A673 (cell line): ENCODE measurements around the gene KMT2B. TPM values are rescaled to one million over a fixed set of nuclear protein-coding genes. Genes with fewer than 3 reads are reported as not detected.

Experiments used
- BruUV-seq: library from RNA; stranded (reverse); fragments of 400-500 nt; replicated peaks from 2 replicates; lab custom pipeline; 2021; lab: Mats Ljungman, UMichigan
- CTCF ChIA-PET: fragments of 300-600 bp; sonication (Branson Sonifier 250); formaldehyde crosslinking; loops from one replicate; lab custom pipeline; 2022; ENCODE audit warnings: antibody characterized with exemption; lab: Charles Lee
- POLR2A ChIA-PET: fragments of 300-600 bp; sonication (Branson Sonifier 250); formaldehyde crosslinking; loops from one replicate; lab custom pipeline; 2022; ENCODE audit warnings: antibody characterized with exemption; ENCODE audit not compliant: low non-redundant PET; lab: Charles Lee
- DNase-seq: peaks from one replicate; pipeline ENCODE4 v3.0.0-alpha.2; 2015; ENCODE audit warnings: low spot score
- H3K27ac ChIP-seq: fragments of 200-600 bp; sonication (generic); 2 replicates; pipeline ENCODE4 v1.5.1; 2016; ENCODE audit warnings: mixed run types, low read depth, mild to moderate bottlenecking, mixed read lengths, antibody characterized with exemption, low read length; ENCODE audit not compliant: poor library complexity, severe bottlenecking
- H3K27me3 ChIP-seq: fragments of 200-600 bp; sonication (generic); replicated peaks from 2 replicates; pipeline ENCODE4 v1.6.1; 2017; ENCODE audit warnings: mixed run types, low read depth, mild to moderate bottlenecking, mixed read lengths, antibody characterized with exemption, low read length; ENCODE audit not compliant: insufficient read depth, poor library complexity
- H3K36me3 ChIP-seq: fragments of 200-600 bp; sonication (generic); 2 replicates; pipeline ENCODE4 v1.6.1; 2016; ENCODE audit warnings: mixed run types, mild to moderate bottlenecking, mixed read lengths, antibody characterized with exemption, low read length; ENCODE audit not compliant: insufficient read depth, poor library complexity, severe bottlenecking
- H3K4me1 ChIP-seq: fragments of 200-600 bp; sonication (generic); 2 replicates; pipeline ENCODE4 v1.6.1; 2017; ENCODE audit warnings: mixed run types, mild to moderate bottlenecking, mixed read lengths, antibody characterized with exemption, low read length; ENCODE audit not compliant: insufficient read depth, poor library complexity, severe bottlenecking
- H3K4me3 ChIP-seq: fragments of 200-600 bp; sonication (generic); 2 replicates; pipeline ENCODE4 v1.5.1; 2016; ENCODE audit warnings: low read depth, mixed run types, mild to moderate bottlenecking, mixed read lengths, low read length; ENCODE audit not compliant: poor library complexity, severe bottlenecking
- H3K9me3 ChIP-seq: fragments of 200-600 bp; sonication (generic); 2 replicates; pipeline ENCODE4 v1.6.1; 2016; ENCODE audit warnings: mixed run types, low read depth, mild to moderate bottlenecking, mixed read lengths, antibody characterized with exemption, low read length; ENCODE audit not compliant: poor library complexity, severe bottlenecking
- EZH2 ChIP-seq: fragments of 200-600 bp; sonication (generic); IDR thresholded peaks from 2 replicates; pipeline ENCODE4 v1.6.1; 2017; ENCODE audit warnings: borderline replicate concordance, low read depth, mild to moderate bottlenecking, mixed read lengths, antibody characterized with exemption, low read length; ENCODE audit not compliant: poor library complexity, severe bottlenecking
- intact Hi-C: fragments of 100-400 bp; cut with micrococcal nuclease; formaldehyde crosslinking; loops from one replicate; pipeline ENCODE4 v1.10.0; 2022; ENCODE audit not compliant: unreplicated experiment
- total RNA-seq: library from RNA; stranded (reverse); gene quantifications from 2 replicates; pipeline ENCODE4 v1.2.3, GENCODE V29; 2021
- TF ChIP-seq, protein P1 (sequence below): fragments of 300-800, 200-600 bp; sonication (generic); conservative IDR thresholded peaks from 2 replicates; pipeline ENCODE4 v1.5.1; 2017; ENCODE audit warnings: low read depth, mild to moderate bottlenecking, antibody characterized with exemption, low read length, moderate library complexity, mixed read lengths

KMT2B gene
- total RNA-seq, 1 experiment from 2014 or later, result 49.1 TPM

DNA sequence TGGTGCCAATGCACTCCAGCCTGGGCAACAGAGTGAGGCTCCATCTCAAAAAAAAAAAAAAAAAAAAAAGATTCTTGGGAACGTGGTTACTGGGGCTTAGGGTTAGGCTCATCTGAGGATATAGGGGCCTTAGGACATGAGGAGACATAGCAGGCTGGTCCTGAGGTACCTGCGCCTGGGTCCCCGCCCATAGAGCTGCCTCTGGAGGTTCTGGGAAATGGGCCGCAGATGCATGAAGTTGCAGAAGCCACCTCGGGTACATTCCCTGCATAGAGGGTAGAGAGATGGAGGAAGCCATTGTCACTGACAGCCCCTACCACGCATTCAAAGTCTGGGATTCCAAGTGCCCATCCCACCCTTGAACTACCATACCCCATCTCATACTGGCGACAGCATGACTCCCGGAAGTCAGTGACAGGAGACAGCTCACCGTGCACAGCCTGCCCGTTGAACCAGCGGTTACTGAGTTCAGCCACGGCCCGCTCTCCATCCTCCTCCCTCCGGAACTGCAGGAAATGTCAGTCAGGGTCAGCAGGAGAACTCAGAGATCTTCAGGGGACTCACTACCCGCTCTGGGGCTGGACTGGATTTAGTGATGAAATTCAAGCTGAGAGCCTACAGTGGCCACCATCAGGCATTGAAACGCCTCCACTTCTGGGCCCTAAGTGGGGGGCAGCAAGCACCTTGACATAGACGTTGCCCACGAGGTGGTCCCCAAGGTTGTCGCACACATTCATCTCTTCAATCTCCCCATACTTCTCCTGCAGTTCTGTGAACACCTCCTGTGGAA is 26.0 kb downstream of the KMT2B start:
- no peaks in the 10 kb centered on the region for H3K9me3 ChIP-seq
- intact Hi-C loops, result loop anchor here (10.0 kb wide), 1 partner anchor 191 kb away; the partner anchor contains the start of gene LRFN3
- no peak for DNase-seq
- H3K36me3 ChIP-seq, result peaks cover 3% of the 10 kb centered on the region
- H3K4me3 ChIP-seq, result no peak overlapping the region
- TF ChIP-seq, protein P1, sequence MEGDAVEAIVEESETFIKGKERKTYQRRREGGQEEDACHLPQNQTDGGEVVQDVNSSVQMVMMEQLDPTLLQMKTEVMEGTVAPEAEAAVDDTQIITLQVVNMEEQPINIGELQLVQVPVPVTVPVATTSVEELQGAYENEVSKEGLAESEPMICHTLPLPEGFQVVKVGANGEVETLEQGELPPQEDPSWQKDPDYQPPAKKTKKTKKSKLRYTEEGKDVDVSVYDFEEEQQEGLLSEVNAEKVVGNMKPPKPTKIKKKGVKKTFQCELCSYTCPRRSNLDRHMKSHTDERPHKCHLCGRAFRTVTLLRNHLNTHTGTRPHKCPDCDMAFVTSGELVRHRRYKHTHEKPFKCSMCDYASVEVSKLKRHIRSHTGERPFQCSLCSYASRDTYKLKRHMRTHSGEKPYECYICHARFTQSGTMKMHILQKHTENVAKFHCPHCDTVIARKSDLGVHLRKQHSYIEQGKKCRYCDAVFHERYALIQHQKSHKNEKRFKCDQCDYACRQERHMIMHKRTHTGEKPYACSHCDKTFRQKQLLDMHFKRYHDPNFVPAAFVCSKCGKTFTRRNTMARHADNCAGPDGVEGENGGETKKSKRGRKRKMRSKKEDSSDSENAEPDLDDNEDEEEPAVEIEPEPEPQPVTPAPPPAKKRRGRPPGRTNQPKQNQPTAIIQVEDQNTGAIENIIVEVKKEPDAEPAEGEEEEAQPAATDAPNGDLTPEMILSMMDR, result no peak
- TF ChIP-seq EZH2, result no peak
- no peak overlapping the region for H3K27ac ChIP-seq
- no TSS peak for BruUV-seq
- ChIA-PET POLR2A (no interaction called here), CTCF (no interaction called here)
- peaks cover 3% of the 10 kb centered on the region for H3K4me1 ChIP-seq
- H3K27me3 ChIP-seq, result no peaks in the 10 kb centered on the region

DNA sequence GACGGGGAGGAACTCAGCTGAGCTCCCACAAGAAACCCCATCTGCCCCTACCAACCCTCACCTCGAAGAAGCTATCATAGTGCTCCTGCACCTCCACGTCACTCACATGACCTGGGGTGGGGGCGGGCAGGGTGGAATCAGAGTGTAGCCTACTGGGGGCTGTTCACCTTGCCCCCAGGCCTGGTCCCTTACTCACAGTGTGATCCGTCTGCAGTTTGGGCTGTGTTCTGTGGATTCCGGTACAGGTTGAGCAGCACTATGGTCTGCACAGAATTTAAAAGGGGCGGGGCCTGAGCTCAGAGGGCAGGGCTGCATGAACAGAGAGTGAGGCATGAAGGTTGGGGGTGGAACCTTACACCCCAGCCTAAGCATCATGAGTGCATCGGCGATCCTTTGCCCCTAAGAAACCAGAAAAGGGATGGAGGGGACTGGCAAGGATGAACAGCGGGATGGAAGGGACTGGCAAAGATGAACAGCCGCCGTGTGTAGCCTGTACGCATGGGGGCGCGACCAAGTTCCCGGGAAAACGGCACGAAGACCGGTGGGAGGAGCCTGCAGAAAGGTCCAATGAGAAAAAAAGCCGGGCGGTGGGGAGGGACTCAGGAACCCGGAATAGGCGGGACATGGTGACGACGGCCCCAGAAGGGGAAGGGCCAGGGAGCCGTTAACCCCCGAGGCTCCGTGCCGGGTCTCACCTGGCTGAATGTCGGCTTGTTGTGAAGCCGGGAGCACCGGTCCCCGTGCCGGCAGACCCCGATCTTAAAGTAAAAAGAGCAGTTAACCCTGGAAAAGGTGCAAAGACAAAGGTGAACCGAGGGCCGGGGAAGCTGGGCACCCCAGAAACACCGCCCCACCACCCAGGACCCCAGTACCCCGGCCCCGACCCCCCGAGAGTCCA is 26.9 kb downstream of the KMT2B start:
- ChIA-PET POLR2A (no interaction called here), CTCF (no interaction called here)
- TSS peak; percentile 69 for BruUV-seq
- peak overlapping the region; percentile 72 for H3K4me3 ChIP-seq
- H3K9me3 ChIP-seq, result no peaks in the 10 kb centered on the region
- peak; percentile 98 for DNase-seq
- peak overlapping the region; percentile 99 for H3K27ac ChIP-seq
- peaks cover 3% of the 10 kb centered on the region for H3K4me1 ChIP-seq
- intact Hi-C loops, result loop anchor here (10.0 kb wide), 1 partner anchor 190 kb away; the partner anchor contains the start of gene LRFN3
- H3K27me3 ChIP-seq, result no peaks in the 10 kb centered on the region
- no peaks in the 10 kb centered on the region for H3K36me3 ChIP-seq
- TF ChIP-seq EZH2, result no peak
- TF ChIP-seq, protein P1, result peak; percentile 53

DNA sequence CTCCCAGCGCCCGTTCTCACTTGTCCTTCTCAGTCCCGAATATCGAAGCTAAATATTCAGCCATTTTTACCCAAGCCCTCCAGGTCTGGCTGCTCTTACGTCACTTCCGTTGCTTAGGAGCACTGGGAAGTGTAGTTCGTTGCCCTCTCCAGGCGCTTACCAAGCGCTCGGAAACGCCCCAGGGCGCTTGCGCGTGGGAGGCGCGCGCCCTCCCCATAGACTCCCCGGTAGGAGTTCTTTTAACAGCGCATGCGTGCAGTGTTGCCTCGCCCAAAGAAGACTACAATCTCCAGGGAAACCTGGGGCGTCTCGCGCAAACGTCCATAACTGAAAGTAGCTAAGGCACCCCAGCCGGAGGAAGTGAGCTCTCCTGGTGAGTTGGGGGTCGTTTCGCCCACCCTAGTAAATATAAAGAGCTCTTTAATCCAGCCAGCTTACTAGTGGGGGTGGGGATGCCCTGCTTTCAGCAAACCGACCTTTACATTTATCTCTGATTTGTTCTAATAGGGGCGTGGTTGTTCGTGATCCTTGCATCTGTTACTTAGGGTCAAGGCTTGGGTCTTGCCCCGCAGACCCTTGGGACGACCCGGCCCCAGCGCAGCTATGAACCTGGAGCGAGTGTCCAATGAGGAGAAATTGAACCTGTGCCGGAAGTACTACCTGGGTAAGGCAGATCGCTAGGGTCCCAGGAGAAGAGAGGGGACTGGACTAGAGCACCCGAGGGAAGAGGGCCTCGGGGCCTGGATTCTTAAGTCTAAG is 27.7 kb downstream of the KMT2B start, which contains the start of the genes PSENEN and U2AF1L4:
Gene PSENEN, plus strand, starts transcription at position 324 of the 759 bp plus-strand sequence. Its CDS starts 280 bp downstream, at position 604.
Gene U2AF1L4, minus strand, starts transcription at position 91 of the 759 bp plus-strand sequence. Its CDS starts 27 bp downstream, at position 64.
- Histone ChIP-seq H3K4me3 (peak within 1 kb of the TSS; percentile 72), H3K36me3 (no peaks in the 10 kb centered on the region), H3K27me3 (no peaks in the 10 kb centered on the region), H3K4me1 (peaks cover 3% of the 10 kb centered on the region), H3K9me3 (no peaks in the 10 kb centered on the region), H3K27ac (peak within 1 kb of the TSS; percentile 99)
- TF ChIP-seq EZH2, result no peak
- TF ChIP-seq, protein P1, result no peak
- POLR2A ChIA-PET, result interaction anchor here (0.7 kb wide), 1 partner anchor 15 kb away, joined by 3 read pairs; no protein-coding TSS in a partner anchor
- intact Hi-C loops, result loop anchor here (10.0 kb wide), 1 partner anchor 189 kb away; the partner anchor contains the start of gene LRFN3
- DNase-seq, result peak; percentile 99
- CTCF ChIA-PET, result interaction anchor here (0.6 kb wide), 1 partner anchor 74 kb away, joined by 3 read pairs; no protein-coding TSS in a partner anchor
- BruUV-seq, result TSS peak; percentile 72
